ENCODE results near the gene ARID5A.
"Not testable (repeated sequence)": the region's sequence is repeated elsewhere in the genome, so short reads cannot be mapped to it uniquely, and the experiment has no call there.

Gene ARID5A

DNA sequence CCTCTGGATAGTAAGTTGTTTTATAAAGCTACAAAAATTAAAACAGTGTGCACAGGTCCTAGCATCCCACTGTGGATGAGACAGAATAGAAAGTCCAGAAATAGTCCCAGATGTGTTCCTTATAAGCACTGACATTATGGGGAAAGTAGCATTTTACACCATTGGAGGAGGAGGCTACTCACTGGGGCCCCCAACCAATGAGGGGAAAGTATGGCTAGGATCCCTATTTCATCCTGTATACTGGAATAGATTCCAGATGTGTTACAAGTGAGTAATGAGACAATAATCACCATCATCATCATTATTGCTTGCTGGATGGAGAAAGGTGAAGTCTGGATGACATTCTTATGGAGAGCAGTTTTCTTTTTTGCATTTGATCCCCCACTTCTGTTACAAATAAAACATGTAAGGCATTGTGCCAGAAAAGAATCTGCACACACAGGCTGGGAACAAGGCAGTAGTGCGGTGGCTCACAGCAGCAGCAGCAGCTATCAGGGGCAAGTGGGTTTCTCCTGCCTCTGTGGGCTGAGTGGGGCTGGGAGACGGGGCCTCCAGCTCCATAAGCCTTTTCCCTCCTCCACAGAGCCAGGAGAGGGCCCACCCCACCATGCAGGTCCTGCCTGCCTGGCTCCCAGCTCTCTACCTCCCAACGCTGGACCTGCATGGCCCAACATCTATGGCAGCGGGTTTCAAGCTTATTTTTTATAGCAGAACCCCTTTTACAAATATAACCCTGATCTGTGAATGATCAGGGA is 5.0 kb downstream of the ARID5A start:
- DNase-seq = no peak

DNA sequence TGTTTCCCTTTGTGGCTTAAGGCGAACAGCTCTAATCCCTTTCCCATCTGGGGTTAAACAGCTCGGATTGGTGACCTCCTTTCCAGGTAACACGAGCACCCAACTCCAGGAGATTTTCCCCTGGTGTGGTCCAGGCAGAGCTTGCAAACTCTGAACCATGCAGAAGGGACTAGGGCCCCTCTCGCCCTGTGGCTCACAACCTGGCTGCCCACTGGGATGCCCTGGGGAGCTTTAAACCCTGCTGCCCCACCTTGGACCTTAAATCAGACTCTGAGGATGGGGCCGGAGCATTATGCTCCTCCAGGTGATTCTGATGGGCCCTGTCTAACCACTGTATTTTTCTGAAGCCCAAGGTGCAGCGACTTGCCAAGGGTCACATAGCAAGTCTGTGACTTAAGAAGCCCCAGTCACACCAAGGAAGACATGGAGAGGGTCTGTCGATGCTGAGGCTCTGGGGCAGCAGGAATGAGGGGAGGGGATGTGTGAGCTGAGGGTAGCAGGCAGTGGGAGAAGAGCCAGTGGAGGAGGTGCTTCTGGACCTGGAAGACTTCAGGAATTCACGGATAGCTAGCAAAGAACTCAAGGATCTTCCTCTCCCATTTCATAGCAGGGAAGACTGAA is 5.9 kb downstream of the ARID5A start:
- no peak for DNase-seq

DNA sequence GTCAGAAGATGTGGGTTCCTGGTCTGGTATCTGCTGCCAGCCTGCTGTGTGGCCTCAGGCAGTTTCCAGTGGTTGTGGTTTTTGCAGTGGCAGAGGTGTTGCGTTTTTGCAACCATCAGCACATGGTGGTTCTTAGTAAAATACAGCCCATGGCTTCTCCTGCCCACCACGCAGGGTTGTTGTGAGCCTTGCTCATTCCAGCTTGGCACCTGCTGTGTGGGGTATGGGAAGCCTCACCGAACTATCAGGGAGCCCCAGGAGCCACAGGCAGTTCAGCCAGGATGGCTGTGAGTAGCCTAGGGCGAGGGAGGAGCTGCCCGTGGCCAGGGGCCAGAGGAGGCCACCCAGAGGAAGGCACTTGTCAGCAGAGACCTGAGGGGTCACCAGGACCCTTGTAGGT is 9.8 kb downstream of the ARID5A start:
- DNase-seq = no peak

DNA sequence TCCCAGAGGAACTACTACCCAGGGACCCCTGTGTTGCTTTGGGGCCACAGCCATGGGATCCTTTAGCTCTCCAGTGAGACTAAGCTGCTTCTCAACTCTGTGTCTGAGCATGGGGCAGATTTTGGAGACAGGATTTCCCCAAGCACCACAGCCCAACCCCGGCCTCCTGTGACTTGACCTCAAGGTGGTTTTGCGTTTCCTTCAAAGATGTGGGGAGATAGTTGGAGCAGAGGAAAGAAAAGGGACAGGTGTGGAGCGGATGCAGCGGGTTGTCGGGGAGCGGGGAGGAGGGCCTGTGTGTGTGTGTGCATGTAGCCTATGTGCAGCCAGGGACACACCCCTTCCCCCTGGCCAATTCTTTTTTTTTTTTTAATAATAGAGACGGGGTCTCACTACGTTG is 10.2 kb downstream of the ARID5A start:
- no peak for DNase-seq

DNA sequence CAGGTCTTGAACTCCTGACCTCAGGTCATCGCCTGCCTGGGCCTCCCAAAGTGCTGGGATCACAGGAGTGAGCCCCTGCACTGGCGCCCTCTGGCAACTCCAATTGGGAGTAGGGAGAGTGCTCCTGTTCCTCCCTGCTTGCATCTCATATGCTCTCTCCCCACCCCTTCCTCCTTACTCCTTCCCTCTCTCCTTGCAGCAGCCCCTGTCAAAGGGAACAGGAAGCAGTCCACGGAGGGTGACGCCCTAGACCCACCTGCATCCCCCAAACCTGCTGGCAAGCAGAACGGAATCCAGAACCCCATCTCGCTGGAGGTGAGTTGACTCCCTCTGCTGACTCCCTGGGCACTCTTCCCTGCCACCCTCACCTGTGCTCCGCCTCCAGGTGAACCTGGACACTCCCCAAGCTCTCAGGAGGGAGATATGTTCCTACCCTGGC is 10.7 kb downstream of the ARID5A start:
- DNase-seq = no peak

DNA sequence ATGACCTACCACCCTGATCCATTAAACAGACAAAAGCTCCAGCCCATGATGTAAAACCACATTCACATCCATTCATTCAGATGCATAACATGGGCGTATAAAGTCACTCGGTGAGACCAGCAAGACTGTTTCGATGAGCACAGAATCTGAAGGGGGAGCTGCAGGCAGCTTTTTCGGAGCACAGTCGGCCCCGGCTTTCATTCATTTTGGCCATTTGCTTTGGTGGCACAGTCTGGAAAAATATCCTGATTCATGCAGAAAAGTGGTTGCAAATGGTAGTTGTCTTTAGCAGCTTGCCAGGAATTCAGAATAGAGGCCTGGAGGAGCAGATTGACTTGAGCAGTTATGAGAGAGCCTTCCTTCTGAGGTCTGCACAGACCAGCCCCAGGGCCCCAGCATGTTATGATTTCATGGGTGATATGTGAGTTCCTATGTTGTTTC is 11.2 kb downstream of the ARID5A start:
- no peak for DNase-seq

DNA sequence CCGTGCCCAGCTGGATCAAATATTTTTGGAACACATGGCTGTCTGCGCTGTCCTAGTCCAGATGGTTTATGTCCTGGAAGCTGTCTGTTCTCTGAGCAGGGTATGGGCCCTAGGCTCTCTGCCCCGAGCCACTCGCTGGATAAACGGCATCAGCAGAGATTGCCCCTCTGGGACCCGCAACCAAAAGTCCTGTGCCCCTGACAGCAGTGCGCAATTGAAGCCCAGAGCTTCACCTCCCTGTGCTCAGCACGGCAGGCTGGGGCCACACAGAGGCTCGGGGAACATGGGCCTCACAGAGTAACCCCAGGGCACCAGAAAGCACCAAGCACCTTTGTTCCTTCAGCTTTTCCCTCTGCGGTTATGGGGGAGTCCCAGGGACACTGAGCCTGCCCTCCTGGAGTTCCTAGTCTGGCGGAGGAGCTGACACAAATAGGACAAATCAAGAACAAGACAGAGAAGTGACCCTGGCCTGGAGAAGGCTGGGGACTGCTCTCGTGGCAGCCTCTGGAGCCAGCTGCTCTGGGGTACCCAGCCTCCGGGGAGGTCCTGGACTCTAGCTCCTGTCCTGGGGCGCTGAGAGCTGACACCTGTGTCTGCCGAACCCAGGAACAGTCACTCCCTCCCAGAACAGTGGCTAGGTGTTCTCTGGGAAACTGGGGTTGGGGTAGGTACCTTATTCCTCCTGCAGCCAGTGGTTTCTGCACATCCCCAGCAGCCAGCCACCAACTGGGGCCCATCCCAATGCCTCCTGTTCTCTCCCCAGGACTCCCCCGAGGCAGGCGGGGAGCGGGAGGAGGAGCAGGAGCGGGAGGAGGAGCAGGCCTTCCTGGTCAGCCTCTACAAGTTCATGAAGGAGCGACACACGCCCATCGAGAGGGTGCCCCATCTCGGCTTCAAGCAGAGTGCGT is 12.3 kb downstream of the ARID5A start:
- DNase-seq = no peak

DNA sequence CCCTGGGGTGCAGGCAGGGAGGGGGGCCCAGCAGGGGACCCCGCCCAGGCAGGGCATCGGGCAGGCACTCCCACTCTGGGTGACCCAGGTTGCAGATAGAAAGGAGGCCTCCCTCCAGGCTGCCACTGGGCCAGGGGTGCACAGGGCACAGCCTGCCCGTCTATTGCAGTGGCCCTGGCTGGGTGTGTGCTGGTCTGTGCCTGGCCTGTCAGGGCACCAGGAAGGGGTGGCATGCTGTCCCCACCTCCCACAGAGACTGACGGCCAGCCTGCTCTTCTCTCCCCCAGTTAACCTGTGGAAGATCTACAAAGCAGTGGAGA is 12.9 kb downstream of the ARID5A start:
- no peak for DNase-seq

DNA sequence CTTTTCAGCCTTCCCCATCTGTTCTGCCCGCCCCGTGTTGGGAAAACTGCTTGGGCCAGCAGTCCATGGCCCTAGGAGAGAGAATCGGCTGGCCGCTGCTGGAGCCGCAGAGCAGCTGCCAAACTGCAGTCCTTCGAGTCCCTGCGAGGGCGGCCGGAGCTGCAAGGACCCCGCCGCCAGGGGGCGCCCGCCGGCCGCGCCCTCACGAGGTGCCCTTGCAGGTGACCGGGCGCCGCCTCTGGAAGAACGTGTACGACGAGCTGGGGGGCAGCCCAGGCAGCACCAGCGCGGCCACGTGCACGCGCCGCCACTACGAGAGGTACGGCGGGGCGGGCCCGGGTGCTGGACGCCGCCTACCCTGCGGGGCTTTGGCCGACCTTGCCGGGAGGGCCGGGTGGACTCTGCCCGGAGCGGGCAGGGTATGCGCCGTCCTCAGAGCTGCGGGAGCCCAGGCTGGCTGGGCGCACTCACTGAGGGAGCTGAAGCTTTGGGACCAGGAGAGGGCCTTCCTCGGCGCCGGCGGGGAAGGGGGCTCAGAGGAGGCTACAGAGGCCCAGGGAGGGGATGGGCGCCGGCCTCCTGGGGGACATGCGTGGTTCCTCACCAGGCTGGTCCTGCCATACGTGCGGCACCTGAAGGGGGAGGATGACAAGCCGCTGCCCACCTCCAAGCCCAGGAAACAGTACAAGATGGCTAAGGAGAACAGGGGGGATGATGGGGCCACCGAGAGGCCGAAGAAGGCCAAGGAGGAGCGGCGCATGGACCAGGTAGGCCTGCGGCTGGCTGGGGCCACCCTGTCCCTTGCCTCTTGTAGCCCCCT is 13.6 kb downstream of the ARID5A start:
- DNase-seq = no peak

DNA sequence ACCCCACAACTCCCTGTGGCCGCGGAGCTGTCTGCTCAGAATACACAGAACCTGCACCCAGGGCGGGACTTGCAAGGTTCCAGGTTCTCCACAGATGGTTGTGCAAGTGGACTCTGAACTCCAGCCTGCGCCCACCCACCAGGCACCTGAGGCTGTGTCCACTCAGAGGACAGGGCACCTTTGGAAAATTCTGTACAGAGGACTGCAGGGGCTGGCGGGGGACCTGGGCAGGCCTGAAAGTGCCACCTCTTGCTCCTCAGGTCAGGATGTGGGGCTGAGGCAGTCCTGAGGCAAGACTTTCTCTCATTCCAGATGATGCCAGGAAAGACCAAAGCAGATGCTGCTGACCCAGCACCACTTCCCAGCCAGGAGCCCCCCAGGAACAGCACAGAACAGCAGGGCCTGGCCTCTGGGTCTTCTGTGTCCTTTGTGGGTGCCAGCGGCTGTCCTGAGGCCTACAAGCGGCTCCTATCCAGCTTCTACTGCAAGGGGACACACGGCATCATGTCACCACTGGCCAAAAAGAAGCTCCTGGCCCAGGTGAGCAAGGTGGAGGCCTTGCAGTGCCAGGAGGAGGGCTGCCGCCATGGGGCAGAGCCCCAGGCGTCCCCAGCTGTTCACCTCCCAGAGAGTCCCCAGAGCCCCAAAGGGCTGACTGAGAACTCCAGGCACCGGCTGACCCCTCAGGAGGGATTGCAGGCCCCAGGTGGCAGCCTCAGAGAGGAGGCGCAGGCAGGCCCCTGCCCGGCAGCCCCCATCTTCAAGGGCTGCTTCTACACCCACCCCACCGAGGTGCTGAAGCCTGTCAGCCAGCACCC is 14.4 kb downstream of the ARID5A start:
- DNase-seq = no peak

DNA sequence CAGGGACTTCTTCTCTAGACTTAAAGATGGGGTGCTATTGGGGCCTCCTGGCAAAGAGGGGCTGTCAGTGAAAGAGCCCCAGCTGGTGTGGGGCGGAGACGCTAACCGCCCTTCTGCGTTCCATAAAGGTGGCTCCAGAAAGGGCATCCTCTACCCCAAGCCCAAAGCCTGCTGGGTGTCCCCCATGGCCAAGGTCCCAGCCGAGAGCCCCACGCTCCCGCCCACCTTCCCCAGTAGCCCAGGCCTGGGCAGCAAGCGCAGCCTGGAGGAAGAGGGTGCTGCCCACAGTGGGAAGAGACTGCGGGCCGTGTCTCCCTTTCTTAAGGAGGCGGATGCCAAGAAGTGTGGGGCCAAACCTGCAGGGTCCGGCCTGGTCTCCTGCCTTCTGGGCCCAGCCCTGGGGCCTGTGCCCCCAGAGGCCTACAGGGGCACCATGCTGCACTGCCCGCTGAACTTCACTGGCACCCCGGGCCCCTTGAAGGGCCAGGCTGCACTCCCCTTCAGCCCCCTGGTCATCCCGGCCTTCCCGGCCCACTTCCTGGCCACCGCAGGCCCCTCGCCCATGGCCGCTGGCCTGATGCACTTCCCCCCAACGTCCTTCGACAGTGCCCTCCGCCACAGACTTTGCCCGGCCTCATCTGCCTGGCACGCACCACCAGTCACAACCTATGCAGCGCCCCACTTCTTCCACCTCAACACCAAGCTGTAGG is 15.2 kb downstream of the ARID5A start:
- no peak for DNase-seq

DNA sequence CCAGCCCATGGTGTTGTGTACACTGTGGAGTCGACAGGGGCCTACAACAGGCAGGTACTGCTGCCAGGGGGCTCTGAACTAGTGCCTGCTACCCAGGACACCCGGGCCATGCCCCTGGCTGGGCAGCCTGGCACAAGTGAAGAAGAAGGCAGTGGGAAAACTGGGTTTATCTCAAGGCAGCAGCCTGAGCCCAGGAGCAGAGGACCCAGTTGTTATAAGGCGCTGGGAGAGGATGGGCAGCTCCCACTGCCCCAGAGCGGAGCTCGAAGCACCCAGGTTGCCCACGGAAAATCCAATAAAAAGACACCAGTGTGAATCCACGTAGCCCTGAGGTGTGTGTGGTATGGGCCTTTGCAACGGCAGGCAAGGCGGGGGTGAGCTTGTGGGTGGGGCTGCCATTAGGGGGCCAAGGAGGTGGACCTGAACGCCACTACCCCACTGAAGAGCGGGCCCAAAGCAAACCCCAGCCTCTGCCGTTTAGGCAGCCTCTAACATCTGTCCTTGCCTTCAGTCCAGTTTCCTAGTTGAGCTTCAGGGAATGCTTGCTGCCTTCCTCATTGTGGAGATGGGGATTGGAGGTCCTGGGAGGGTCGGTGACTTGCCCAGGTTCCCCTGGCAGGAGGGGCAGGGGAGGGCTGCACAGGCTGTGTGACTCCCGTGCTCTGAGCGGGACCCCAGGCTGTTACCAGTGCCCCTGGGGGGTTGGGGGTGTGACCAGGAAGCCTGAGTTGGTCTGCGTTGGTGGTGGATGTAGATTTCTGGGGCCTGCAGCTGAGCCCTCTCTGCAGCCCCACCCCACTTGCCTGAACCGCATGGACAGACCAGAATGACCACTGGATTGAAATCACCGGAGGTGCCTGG is 16.0 kb downstream of the ARID5A start:
- no peak for DNase-seq

DNA sequence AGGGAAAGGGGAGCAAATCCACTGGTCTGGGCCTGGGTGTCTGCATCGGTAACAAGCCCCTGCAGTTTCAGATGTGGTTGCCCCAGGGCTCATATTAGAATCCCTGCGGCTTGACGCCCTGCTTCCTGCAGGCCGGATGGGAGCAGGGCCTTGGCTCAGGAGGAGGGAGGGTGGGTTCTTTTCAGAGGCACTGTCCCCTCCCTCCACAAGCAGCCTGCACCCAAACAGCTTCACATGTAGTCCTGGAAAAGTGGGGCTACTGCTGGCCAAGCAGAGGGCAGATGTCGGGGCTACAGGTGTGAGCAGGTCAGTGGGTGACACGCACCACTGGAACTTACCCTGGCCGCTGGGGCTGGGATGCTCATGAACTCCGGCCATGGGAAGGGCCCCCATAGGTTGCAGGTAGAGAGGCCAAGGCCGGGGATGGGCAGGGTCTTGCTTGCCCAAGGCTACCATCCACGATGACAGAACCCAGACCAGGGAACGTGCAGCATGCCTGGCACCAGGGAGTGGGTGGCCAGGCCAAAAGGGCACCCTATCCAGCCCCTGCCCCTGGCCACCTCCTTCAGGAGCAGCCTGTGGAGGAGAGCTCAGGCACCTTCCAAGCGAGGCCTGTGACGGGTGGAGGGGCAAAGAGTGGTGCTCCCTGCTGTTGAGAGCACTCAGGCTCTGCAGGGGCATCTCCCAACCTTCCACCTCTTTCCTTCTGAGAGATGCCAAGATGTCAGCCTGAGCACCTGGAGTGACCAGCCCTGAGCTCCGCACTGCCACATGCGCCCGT is 16.8 kb downstream of the ARID5A start:
- DNase-seq = no peak

DNA sequence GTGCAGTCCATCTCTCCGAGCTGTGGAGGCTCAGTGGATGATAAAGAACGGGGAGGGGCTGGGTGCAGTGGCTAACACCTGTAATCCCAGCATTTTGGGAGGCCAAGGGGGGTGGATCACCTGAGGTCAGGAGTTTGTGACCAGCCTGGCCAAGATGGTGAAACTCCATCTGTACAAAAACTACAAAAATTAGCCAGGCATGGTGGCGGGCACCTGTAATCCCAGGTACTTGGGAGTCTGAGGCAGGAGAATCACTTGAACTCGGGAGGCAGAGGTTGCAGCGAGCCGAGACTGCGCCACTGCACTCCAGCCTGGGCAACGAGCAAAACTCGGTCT is 17.4 kb downstream of the ARID5A start:
- not testable (repeated sequence) for DNase-seq

DNA sequence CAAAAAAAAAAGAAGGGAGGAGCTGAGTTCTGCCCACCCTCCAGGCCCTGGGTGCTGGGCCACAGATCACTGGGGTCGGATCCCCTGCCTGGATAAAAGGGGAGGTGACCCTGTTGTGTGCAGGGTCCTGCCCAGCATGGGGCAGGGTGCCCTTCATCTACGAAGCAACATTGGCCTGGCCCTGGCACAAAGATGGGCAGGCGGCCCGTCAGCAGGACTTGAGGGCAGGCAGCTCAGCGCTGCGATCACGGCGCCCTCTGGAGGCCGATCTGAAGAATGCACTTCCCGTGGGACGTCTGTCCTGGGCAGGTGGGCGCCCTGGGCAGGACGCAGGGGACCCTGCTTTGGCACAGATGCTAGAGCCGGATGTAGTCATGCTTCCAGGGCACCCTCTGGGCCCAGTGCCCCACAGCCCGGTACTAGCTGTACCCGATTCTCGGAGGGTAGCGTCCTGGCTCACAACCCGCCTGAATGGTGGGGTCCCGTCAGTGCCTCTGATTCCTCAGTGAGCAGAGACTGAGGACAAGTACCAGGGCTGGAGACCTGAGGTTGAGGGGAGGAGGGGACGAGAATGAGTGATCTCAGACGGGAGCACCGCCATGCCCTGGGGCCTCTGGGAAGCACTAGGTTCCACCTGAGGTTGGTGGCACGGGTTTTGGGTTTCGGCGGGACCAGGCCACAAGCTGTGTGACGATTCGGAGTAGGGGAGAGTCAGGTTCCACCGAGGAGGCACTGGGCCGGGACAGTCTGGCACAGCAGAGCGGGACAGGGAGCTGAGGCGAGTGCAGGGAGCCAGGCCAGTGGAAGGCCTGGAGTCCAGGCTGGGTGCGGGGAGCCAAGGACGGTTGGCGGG is 18.0 kb downstream of the ARID5A start:
- peak in 11 of 14 donors; percentile 10 to 71 (median 24) for DNase-seq

DNA sequence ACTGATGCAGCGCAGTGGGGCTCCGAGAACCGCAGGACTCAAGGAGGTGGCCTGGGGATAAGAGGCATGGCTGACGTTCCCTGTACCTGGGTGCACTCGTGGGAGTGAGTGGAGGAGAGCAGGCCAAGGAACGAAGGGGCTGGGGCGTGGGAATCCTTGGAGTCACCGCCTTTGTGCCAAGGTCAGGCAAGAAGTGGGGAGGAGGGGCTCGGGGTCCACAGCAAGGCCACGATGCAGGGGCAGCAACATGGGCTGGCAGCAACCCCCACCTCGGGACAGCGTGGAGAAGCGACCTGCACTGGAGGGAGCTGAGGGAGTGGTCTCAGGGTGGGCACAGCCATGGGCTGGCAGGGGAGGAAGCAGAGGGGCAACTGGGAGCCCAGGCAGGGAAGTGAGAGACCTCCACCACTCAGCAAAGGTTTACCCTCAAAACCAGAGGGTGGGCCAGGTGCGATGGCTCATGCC is 18.6 kb downstream of the ARID5A start:
- DNase-seq = no peak

DNA sequence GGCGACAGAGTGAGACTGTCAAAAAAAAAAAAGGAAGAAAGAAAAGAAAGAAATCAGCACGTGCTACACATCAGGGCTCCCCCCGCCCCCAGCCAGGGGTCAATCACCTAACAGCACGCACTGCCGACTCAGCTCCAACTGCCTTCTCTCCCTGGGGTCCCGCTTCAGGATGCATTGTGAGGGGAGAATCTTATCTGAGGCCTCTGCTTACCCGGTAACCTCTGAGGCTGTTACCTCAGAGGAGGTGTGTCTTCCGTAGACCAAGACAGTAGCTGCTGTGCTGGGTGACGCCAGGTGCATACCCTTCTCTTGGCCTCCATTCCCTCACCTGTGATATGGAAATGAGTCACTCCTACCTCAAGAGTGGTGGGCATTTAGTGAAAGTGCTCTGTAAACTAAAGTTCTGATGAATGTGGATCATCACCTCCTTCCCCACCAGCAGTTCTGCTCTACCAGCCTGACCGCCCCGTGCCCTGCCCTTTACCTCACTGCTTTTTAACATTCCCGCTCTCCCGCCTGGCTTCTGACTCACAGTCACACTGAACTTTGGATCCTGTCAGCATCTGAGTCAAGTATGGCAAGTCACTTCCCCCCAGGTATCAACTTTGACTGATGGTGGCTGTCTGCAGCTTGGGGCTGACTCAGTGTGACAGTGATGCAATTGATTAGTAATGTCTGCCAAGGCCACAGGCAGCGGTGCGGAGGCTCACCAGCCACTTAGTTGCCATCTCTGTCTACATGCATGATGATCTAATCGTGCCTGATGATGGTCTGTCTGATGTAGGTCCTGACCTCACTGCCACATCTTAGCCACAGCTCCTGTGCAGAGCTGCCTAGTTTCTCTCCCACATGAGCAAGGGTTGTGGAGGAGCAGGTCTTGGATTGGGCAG is 20.1 kb downstream of the ARID5A start:
- peak in 1 of 14 donors; percentile 40 for DNase-seq

Measured in C1 segment of cervical spinal cord (tissue), 14 donors.